Cardiac ventricle fibroblast (primary cell): ENCODE results near the gene ILF2. TPM values are rescaled to one million over a fixed set of nuclear protein-coding genes. Genes with fewer than 3 reads are reported as not detected.

Experiments used
- total RNA-seq: library from RNA; depleted of rRNA; stranded (reverse); fragments of >200 nt; gene quantifications from 2 replicates; pipeline ENCODE4 v1.2.3, GENCODE V29; 2015

The ILF2 gene
- 85.3 and 95.6 TPM in 2 replicates for total RNA-seq

DNA sequence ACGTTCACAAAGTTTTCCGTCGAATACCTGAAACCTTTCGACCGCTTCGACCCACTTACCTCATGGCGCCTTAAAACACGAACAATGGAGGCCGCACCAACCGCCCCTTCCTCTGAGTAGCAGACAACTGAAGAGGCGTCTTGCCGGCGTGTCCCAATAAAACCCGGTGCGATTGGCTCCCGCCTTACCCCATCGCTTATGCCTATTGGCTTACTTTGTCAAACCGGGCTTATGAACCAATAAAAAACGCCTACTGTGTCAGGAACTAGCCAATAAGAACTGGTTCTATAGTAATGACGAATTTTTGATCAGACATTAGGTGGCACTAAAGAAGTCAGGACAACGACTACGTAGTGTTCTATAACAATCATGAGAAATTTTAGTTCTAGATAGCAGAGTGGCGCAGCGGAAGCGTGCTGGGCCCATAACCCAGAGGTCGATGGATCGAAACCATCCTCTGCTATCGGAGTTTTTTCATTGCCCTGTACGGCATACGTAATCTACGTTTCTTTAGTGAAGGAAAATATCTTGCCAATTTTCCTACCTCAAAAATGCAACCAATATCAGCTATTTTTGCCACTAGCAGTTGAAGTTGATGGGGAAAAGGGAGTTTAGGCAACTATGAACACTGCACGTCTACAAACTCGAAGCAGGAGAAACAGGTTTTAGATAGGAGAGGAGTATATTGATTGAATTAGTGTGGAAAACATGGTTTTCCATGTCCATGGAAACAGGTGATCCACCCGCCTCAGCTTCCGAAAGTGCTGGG lies at the start of gene ILF2:
Gene ILF2 (minus strand): TSS at position 135 of the 769 bp plus-strand sequence. CDS start 71 bp downstream, at position 64.

DNA sequence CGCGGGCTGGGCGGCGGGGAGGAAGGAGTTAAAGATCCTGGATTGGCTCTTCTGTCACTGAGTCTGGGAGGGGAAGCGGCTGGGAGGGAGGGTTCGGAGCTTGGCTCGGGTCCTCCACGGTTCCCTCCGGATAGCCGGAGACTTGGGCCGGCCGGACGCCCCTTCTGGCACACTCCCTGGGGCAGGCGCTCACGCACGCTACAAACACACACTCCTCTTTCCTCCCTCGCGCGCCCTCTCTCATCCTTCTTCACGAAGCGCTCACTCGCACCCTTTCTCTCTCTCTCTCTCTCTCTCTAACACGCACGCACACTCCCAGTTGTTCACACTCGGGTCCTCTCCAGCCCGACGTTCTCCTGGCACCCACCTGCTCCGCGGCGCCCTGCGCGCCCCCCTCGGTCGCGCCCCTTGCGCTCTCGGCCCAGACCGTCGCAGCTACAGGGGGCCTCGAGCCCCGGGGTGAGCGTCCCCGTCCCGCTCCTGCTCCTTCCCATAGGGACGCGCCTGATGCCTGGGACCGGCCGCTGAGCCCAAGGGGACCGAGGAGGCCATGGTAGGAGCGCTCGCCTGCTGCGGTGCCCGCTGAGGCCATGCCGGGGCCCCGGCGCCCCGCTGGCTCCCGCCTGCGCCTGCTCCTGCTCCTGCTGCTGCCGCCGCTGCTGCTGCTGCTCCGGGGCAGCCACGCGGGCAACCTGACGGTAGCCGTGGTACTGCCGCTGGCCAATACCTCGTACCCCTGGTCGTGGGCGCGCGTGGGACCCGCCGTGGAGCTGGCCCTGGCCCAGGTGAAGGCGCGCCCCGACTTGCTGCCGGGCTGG lies 7.9 kb upstream of the ILF2 start, which contains the start of gene NPR1:
Gene NPR1 (plus strand): TSS at position 170 of the 818 bp plus-strand sequence. CDS start 421 bp downstream, at position 591.

DNA sequence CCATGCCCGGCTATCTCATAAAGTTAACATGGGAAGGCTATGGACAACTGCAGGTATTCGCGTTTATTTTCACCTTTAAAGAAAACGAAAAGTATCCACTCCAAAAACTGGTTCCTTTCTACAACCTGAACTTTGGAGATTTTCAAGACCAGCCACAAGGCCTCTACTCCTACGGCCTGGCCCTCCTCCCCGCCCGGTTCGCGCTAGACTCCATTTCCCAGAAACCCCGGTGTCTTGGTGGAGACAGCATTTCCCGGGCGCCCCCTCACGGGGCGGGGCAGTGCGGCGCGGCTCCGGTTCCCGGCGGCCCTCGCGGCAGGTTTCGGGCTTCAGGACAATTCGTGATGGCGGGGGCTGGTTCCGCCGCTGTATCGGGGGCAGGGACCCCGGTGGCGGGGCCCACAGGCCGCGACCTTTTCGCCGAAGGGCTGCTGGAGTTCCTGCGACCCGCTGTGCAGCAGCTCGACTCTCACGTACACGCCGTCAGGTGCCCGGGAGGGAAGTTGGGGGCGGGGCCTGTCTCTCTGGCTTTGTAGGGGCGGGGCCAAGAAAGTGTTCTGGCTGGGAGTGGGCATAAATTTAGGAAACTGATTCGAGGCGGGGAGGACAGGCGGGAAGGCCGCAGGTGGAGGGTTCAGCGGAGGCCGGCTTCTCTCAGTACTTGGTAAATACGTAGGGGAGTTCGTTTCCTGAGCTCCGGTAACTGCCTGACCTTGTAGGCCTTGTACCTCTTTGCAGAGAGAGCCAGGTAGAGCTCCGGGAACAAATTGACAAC lies 12.2 kb downstream of the ILF2 start, which contains the start of gene SNAPIN:
Gene SNAPIN (plus strand): TSS at position 304 of the 775 bp plus-strand sequence. CDS start 41 bp downstream, at position 345.

DNA sequence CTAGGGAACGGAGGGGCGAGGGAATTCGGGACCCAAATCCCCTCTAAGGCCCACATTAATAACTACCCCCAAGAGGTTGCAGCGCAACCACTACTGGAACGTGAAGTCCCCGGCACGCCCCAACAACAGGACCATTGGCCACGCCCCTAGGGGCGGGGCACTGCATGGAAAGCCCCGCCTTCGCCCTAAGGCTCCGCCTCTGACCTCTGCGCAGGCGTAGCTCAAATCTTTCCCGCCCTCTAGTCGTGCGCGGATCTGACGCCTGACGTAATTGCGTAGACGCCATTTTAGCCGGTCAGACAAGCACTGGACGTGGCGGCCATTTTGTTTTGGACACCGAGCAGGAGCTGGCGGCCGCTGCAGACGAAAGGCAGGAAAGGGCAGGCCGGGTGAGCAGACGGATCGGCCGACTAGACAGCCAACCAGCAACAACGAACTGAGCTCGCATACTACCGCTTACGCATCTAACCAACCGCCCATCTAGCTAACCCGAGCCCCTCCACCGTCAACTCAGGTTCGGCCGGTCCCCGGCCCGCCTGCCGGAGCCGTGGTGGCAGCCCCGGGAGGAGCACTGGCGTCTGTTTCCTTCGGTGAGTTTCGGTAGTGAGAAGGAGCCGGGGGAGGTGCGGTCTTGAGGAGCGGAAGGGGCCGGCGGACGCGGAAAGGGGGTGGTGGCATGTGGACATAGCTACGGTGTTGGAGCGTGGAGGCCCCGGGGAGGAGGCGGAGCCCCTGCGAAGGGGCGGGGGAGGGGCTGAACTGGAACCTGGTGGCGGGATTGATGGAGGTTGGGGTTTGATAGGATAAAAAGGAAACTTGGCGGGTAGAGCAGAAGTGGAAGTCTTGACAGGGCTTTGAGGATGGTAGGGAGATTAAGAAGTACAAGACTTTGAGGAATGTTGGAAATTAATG lies 36.8 kb downstream of the ILF2 start, which contains the start of gene CHTOP:
Gene CHTOP (plus strand): TSS at position 313 of the 912 bp plus-strand sequence. CDS start 2,523 bp downstream, outside the sequence.

DNA sequence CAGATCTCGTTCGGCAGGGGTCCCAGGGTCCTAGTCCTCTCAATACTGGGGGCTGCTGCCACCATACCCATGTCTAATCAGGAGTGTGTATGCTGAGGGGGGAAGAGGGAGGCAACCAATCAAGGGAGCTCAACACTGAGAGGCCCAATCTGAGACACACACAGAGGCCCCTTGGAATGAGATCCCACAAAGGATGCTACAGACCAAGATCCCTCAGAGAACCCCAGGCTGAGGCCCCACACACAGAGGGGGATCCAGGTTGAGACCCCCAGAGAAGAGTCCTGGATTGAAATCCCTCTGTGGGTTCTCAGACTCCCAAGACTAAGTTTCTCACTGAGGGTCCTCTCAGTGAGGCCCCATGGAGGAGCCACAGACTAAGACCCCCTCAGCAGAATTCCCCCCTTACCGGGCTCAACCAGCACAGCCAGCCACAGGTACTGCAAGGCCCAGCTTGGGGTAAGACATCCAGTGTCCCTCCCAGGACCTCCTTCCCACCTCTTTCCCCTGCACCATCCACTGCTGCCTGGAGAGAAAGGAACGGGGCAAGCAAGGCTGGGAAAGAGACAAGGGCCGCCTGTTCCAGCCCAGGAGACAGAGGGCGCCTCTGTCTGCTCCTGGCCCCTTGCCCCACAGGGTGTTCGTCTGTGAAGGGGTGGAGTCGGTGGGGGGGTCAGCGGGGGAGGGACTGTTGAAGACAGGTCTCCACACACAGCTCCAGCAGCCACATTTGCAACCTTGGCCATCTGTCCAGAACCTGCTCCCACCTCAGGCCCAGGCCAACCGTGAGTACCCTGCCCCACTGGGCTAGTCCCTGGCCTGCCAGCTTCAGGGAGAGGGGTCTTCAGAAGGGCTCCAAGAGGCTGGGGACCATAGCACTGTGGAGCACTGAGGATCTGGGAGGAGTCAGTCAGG lies 42.8 kb downstream of the ILF2 start, which contains the start of gene S100A1:
Gene S100A1 (plus strand): TSS at position 720 of the 912 bp plus-strand sequence. CDS start 2,088 bp downstream, outside the sequence.

DNA sequence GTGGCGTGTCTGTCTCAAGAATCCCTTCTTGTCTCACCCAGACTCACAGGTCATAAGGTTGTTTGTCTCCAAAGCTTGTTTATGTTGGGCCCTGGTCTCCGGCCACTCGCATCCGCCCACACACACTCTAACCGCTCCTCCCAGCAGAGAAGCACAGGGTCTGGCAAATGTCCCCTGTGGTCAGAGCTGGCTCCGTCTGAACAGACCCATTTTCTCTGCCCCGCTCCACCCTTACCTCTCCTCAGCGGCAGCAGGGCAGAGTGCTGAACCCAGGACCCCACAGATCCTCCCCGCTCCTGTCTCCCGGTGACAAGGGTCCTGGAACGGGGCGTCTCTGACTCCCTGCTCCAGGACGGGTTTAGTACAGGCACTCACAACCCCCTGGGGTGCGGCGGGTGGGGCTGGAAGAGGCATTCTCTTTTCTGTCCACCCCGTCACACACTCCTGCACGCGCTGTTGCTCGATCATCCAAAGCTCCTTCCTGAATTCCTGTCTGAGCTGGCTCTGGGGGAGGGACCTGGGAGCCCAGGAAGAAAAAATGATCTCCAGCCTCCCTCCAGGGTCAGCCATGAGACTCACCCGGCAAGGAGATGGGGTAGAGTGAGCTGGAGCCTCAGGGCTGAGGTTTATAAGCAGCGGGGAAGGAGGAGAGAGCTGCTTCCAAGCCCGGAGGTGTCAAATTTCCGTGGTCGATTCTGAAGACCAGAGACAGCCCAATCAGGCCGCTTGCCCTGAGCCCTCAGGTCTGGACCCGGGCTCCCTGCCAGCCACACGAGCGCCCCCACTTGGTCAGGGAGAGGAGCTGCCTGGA lies 43.7 kb downstream of the ILF2 start, which contains the start of gene S100A13:
Gene S100A13 (minus strand): TSS at position 602 of the 811 bp plus-strand sequence. CDS start 1,033 bp downstream, outside the sequence.

DNA sequence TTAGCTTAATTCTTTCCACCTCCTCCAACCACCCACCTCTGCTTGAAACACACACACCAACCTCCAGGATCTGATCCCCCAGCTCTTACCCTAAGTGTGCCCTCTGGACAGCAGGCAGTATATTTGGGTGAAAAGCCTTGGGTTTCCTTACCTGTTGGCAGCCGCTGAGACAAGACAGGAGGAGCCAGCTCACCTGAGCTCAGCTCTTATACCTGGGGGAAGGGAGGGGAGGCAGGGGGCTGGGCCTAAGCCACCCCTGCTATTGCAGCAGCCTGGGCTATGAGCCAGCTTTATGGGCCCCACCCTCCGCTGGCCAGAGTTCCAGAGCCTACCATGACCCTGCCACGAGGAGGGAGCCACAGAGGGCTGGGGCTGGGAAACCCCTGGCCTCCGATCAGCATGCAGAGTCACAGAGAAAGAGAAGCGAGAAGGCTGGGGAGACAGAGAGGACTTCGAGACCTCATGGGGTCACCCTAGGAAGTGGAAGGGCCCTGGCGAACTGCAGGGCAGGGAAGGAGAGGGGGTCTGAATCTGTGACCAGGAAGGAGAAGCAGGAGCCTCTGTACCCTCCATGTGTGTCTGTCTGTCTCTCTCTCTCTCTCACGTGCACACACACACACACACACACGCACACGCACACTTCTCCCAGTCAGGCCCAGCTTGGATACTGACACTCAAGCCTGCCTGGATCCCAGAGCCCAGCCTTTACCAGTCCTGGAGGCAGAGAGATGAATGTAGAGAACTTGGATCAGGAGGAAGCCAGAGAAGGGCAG lies 54.5 kb downstream of the ILF2 start, which contains the start of gene S100A14:
Gene S100A14 (minus strand): TSS at position 182 of the 773 bp plus-strand sequence. CDS start 467 bp downstream, outside the sequence.

DNA sequence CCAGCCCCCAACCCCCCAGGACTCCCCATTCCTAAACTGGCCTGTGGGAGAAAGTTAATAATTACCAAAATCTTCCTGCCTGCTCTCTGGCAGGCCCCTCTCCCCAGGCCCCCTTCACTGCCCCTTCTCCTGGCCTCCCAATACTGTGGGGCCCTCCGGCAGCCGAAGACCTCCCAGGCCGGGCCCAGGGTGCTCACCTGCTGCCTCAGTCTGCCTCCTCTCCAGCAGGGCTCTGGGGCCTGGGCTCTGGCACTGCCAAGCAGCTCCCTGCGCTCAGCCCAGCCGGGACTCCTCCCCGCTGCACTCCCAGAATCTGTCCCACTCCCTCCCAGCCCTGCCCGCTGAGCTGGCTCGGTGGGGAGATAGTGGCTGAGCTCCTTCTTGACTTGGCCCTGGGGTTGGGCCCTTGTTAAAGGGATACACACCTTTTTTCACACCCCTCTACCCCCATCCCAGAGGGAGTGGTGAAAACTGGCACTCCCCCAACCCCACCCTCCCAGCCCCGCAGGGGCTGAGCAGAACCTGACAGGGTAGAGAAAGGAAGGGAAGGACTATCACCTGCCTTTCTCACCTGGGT lies 58.0 kb downstream of the ILF2 start, which contains the start of gene S100A16:
Gene S100A16 (minus strand): TSS at position 383 of the 577 bp plus-strand sequence. CDS start 4,986 bp downstream, outside the sequence.

Other genes starting within 250 kb of the ILF2 start
- not detected in 2 replicates for gene S100A7, start 210.3 kb downstream of the ILF2 start, total RNA-seq
- 1,170 and 1,265 TPM in 2 replicates for gene S100A6, start 135.0 kb downstream of the ILF2 start, total RNA-seq
- not detected in 2 replicates for gene S100A5, start 130.1 kb downstream of the ILF2 start, total RNA-seq
- 662 and 686 TPM in 2 replicates for gene S100A4, start 125.2 kb downstream of the ILF2 start, total RNA-seq
- 3.3 and 11.2 TPM in 2 replicates for gene S100A3, start 121.7 kb downstream of the ILF2 start, total RNA-seq
- 0.24 and 1.9 TPM in 2 replicates for gene S100A2, start 105.1 kb downstream of the ILF2 start, total RNA-seq
- gene S100A16, start 57.9 kb downstream of the ILF2 start, total RNA-seq: 134 and 164 TPM in 2 replicates
- gene S100A14, start 54.7 kb downstream of the ILF2 start, total RNA-seq: not detected in 2 replicates
- 202 and 218 TPM in 2 replicates for gene S100A13, start 43.5 kb downstream of the ILF2 start, total RNA-seq
- 0.29 TPM in 1 of 2 replicates, not detected in the other for gene S100A1, start 42.6 kb downstream of the ILF2 start, total RNA-seq
- gene CHTOP, start 36.9 kb downstream of the ILF2 start, total RNA-seq: 24.5 and 27.5 TPM in 2 replicates
- gene SNAPIN, start 12.3 kb downstream of the ILF2 start, total RNA-seq: 42.1 and 48.0 TPM in 2 replicates
- 17.4 and 19.6 TPM in 2 replicates for gene NPR1, start 7.7 kb upstream of the ILF2 start, total RNA-seq
- gene INTS3, start 57.1 kb upstream of the ILF2 start, total RNA-seq: 28.0 and 28.3 TPM in 2 replicates
- 46.1 and 48.2 TPM in 2 replicates for gene SLC27A3, start 104.4 kb upstream of the ILF2 start, total RNA-seq